Epidermal melanocyte (primary cell): Measurements from ENCODE around the gene KLF13.
A peak's percentile ranks its signal among the peaks of the same experiment; 100 is the strongest.
"Not testable (repeated sequence)": the region's sequence is repeated elsewhere in the genome, so short reads cannot be mapped to it uniquely, and the experiment has no call there.

Experiments
- DNase-seq: peaks from one replicate; pipeline ENCODE4 v3.0.0; 2011; ENCODE audit warnings: low spot score; ENCODE audit not compliant: insufficient read length

KLF13 gene

DNA sequence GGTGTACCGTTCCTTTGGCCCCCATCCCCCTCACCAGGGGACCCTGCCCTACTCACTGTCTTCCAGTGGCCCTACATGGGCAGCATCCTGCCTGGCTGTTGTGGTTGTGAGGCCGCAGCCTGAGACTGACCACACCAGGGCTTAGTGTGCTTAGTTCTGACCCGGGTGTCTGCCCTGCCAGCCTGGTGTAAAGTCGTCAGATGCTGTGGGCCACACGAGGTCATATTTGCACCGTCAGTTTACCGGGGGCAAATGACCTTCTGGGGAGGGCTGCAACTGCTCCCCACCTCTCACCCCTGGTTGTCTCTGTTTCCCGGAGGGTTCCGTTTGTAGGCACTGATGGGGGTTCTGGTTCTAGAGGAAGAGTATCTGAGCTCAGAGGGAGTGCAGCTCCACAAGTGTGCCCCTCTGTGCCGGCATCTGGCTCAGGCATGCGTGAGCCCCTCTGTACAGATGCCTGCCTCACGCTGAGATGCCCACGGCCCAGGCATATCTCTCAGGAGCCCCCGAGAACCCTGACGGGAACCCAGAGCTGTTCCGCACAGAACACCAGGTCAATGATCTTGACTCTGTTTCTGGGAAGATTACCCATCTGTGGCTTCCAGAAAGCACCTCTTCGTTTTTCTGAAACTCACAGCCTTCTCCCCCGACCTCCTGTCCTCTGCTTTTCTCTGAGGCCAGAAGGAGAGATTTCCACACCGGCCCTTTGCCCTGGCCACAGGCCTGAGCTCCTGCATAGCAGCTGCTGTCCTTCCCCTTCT, 19.2 kb downstream of the KLF13 start:
- no peak for DNase-seq

DNA sequence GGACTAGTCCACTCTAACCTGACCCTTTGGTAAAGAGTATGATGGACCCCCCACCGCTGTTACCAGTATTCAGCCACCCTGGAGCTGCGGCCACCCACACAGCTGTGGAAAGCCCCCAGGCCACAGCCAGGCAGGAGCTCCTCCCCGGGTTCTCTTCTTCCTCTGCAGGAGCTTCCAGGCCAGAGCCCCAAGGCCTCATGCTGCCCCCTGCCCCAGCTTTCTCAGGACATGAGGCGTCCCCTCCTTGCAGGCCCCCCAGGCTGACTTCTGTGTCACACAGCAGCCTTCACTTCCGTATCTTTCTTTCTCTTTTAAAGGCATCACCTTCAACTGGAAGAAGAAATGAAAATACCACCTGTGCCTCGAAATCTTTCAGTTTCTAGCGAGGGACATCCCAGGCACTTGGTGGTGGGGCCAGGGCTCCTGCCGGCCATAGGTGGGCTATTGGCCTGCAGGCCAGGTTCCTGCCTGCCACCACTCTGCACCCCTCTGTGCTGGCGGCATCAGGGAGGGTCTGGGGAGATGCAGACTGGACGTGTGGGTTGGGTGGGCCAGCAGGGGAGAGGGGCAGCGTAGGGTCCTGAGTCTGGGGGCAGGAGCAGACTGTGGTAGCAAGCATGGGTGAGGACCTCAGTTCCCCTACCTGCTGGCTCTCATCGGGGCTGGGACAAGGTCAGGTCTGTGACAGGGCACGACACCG, 19.9 kb downstream of the KLF13 start:
- no peak for DNase-seq

DNA sequence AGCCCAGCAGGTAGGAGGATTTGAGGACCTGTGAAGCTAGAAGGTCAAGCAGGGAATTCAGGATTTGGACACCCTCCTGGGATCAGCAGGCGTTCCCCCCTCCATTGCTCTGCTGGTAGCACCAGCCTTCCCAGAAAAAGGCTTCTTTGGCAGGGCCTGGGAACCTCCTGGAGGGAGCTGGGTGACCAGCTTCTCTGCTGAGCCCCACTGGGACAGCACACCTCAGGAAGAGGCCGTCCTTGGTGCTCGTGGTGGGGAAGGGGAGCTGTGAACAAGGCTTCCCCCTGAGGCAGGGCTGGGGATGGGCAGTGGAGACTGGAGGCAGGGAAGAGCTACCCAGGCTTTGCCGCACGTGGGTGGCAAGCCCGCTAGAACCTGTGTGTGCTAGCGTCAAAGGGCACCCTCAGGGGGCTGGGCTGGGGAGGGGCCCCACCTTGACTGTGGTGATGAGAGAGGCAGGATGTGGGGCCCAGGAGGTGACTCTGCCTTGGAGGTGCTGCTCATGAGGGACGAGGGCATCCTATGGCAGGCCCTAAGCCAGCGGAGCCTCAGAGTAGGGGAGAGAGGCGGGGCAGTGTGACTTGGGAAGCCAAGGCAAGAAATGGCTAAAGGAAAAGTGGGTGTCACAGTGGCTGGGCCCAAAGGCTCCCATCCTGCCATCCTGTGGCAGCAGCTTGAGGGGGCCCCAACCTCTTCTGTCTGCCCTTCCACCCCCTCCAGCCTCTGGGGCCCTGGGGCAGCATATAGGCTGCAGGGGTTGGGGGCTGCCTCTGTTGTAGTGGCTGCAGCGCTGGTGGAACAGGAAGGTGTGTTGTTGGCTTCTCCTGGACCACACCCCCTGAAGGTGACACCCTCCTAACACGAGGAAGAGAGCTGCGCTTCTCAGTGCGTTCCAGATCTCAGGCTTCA, 20.7 kb downstream of the KLF13 start:
- DNase-seq: no peak

DNA sequence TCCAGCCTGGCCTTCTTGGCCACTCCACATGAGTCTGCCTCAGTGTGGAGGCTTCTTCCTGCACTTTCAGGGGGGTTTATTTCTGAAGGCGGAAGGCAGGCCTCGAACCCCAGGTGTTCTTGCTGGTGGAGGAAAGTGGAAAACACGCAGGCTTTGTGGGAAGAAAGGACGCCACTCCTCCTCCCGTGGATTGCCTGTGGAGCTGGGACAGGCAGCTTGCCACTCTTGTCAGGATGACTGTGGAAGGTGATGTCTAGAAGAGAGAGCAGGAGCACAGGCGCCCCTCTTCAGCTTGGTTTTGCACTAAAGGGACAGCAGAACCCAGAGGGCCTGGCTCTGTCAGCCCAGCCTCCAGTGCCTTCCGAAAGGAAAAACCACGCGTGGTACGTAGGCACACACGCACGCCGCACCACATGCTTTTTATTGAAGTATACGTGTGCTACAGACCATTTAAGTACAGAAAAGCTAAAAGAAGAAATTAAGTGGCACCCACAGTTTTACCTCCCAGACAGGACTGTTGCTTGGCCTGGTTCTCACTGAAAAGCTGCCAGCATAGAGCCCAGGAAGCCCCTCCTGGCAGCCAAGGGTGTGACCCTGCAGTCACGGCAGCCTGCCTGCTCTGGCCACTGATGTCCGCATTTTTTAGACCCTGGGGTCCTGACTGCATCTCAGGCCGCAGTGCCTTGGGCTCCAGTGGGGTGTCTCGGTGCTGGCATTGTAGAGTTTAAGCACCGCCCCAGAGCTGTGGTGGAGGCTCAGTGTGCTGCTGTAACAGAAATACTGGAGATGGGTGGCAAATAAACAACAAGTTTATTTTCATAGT, 21.6 kb downstream of the KLF13 start:
- DNase-seq: no peak

DNA sequence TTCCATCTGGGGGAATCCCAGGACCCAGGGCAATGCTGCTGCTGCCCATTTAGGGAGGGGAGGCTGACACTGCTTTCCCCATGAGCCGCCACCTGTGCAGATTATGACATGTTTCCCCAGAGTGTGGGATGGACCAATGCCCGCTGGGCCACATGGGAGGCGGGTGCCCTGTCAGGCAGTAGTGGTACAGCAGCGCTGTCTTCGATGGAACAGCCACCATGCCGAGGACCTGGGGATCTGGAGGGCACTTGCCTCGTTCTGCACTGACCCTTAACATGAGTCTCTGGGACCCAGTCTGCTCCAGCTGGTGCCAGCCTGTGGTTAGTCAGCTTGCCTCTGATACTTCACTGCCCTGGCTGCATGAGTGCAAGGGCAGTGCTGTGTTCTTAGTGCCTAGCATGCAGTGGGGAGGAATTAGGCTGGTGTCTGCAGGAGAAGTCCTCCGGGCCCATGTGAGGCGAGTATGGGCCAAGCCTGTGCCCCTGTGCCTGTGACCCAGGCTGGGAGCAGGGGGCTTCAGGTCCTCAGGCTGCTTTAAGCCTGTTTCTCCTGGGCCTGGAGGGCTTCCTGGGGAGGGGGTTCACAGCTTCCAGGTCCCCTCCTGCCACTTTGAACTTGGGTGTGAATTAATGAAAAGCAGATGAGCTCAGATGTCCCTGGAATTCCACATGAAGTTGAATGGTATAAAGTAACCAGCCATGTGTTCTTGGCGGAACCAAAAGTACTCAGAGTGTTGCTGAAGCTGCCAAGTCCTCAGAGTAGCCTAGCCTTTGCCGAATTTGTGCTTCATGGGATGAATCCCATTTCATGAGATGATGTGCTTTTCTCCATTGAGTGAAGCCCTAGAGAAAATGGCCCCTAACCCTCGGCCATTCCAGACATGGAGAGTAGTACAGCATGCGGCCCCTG, 22.9 kb downstream of the KLF13 start:
- DNase-seq: no peak

DNA sequence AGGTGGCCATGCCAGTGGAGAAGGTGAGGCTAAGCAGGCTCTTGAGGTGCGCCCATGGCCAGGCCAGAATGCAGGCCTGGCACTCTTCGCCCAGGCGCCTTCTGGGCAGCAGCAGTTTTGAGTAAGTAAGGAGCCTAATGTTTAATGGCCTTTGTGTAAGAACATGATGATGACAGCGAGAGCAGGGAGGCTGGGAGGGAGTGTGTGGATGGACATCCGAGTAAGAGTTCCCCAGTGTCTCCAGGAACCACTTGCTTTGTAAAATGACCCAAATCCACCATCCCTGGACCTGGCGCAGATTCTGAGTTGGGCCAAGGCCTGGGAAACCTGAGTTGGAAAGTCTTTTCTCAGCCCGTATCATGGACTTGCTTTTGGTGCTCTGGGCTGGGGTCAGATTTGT, 24.1 kb downstream of the KLF13 start:
- DNase-seq: no peak

DNA sequence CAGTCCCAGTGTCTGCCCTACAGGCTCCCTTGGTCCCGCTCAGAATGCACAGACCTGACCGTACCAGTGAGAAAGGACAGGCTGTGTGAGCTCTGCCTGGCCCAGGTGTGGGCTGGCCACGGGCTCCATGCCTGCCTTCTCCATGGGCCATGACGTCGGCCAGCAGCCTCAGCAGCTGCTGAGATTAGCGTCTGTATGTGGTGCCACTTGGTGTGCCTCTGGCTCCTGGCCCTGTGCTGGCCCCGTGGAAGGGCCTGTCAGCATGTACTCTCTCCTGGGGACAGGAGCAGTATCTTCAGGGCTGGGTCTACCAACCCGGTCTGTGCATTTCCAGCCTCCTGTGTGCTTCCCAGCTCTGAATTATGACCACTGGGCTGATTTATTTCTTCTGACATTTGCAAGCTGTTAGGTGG, 25.7 kb downstream of the KLF13 start:
- no peak for DNase-seq

DNA sequence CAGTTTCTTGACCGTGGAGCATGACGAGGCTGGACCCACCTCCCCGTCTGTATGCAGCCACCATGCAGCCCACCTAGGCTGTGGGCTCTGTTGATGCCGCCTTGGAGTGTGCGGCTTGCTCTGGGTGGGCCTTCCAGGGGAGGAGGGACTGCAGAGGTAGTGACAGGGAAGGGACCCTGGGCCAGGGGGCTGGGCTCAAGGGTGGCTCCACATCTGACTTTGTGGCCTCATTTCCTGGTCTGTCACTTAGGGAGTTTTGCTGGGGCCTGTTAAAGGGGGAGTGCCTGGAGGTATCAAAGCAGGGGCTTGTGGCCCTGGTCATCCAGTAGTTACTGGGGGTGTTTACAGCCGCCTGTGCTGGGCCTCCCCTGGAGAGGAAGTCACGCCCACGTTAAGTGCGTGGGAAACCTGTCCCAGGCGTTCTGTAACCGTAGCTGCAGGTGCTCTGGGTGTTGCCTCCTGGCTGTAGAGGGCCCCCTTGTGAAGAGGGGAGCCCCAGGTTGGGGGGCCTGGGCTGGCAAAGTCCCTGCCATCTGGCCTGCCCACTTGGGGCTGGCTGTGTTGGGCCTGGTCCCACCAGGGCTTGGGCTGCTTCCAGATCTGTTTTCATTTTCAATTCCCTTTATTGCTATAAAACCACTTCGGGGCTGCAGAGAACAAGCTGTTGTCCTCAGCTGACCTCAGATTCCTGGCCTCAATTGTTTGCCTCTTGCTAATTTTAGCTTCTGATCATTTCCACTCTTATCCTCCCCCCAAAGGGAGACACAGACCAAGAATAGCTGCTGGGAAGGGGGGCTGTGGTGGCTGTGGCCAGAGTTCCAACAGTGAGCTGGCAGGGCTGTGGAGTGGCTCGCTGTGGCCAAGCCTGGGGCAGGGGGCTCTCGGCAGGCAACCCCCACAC, 26.5 kb downstream of the KLF13 start:
- DNase-seq: peak; percentile 97

DNA sequence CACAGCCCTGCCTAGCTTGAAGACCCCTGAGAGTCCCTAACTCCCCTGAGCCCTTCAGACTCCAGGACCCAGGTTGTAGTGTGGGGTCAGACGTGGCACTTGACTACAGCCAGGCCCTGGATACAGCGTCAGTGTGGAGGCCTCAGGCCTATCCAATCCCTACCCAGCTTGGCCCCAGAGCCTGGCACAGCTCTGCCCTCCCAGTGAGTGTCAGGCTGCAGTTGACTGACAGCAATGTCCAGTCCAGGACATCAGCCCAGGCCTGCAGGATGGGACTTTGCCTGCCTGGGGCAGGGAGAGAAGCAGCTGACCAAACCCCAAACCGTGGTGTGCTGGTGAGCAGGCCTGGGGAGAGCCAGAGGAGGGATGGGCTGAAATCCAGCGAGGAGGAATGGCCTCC, 27.3 kb downstream of the KLF13 start:
- peak; percentile 81 for DNase-seq

DNA sequence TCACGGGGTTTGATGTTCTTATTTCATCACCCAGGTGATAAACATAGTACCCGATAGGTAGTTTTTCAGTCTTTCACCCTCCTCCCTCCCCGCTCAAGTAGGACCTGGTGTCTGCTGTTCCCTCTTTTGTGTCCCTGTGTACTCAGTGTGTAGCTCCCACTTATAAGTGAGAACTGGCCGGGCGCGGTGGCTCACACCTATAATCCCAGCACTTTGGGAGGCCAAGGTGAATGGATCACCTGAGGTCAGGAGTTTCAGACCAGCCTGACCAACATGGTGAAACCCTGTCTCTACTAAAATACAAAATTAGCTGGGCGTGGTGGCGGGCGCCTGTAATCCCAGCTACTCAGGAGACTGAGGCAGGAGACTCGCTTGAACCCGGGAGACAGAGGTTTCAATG, 29.5 kb downstream of the KLF13 start:
- DNase-seq: not testable (repeated sequence)

DNA sequence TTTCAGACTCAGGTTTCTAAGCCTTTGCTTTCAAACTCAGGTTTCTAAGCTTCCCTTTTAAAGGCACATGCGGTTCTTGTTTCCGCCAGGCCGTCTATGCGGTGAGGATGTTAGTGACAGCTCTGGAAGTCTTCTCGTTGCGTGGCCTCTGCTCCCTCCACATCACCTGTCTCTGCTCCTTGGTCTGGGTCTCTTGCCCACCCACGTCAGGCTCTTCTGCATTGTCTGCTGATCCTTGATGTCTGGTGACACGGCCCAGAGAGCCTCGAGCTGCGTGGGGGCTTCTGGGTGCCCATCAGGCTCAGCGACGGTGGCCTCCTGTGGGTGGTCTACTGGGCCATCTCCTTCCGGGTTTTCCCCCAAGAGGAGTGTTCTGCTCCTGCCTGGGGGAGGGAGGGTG, 30.5 kb downstream of the KLF13 start:
- DNase-seq: no peak

DNA sequence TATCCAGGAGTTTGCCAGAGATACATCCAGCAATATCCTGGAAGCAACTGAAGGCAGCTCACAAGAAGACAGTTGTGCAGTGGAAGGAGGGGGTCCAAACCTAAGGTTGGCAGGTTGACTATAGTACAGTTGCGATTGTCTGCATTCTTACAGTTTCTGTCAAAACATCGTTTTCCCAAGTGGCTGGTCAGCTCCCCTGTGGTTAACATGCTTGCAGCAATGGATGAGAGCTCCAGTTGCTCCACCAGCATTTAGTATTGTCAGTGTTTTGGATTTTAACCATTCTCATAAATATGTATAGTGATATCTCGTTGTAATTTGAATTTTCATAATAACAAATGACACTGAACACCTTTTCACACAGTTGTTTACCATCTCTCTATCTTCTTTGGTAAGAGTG, 31.5 kb downstream of the KLF13 start:
- DNase-seq: no peak

DNA sequence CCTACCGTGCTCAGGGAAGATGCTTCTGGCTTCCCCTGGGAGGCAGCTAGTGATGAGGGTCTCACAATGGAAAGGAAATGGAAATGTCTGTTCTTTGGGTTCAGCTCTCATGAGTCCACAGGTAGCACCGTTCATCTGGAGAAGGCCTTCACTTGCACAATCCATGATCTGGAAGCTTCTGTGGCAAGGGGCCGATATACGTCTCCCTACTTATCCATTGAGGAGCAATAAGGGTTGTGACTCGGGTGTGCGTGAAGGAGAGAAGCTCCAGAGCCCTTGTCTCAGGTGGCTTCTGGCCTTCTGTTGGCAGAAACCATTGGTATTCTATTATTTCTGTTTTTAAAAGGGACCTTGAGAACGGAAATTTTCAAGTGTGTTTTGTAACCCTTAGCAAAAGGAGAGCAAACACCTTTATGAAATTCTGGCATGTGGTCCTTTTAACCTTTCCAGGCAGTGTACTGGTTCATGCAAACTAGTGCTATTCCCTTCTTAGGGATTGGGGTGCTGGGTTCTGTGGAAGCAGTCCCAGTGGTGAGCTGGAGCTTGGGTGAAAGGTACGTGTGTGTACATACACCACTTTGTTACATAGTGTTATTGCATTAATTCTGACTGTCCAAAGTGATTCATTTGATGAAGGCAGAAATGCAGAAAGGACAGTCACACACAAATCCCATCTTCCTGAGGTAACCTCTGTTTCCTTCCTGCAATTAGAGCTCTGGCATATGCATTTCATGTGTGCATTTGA, 32.5 kb downstream of the KLF13 start:
- no peak for DNase-seq

DNA sequence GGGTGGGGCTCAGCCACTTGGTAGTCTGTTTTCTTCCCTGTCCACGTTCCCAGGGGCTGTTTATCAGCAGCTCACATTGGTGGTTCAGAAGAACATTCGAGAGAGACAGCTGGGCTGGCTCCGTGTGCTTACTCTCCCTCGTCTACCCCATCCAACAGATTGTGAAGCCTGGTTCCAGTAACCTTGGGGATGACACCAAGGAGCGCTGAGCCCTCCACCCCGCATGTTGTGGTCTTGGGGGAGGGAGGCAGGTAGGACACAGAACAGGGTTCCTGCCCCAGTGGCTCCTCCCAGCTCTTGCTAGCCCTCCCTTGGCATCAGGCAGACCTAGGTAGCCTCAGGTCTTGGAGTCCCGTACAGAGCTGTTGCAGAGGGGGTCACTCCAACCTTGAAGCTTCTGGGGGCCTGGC, 33.1 kb downstream of the KLF13 start:
- no peak for DNase-seq

DNA sequence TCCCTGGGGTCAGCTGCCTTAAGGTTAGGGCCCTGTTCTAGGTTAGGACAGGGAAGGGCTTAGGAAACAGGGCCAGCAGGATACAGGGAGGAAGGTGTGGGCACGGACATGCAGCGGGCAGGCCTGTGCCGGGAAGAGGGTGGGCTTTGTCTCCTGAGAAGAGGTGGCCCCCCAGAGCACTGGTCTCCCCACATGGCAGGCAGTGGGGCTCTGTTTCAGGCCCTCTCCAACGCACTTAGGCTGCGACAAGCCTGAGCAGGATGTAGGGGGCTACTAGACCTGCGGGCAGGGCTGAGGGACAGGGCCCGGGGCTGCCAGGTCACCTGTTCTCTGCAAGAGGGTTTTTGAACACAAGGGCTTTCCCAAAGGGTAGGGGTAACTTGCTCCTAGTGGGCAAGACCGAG, 33.5 kb downstream of the KLF13 start:
- DNase-seq: no peak

DNA sequence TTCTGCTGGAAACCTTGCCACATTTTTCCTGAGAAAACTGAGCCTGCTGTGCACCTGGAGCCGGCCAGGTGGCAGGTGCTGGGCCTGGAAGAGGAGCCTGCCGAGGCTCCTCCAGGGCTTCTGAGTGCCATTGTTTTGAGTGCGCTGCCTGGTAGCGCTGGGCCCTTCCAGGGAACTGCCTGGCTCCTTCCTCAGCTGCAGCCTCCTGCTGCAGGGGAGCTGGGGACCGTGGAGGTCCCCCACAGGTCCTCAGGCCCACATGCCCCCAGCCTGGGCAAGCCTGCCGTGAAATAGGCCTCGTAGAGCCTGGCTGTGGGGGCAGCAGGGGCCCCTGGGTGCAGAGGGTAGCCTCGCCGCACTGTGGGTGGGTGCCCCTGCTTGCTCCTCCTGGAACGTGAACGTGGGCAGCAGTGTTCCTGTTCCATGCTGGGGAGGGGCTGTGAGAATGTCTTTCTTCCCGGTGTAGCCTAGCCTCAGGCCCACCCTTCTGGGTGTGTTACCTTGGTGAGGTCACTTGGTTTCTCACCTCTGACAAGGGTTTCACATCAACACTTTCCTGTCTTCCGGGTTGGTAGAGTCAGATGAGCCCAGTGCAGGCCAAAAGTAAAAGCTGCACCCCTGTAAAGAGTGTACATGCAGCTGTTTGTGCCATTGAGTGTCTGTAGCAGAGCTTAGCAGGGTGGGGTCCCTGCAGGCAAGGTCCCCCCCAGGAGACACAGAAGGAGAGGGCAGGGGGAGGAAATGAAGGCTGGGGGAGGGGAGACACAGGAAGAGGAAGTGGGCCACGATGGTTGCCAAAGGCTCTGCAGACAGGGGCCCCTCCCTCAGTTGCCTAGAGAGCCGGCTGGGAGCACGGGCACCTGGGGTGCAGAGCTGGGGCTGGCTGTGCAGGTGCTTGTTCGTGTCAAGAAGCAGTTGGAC, 34.5 kb downstream of the KLF13 start:
- no peak for DNase-seq

DNA sequence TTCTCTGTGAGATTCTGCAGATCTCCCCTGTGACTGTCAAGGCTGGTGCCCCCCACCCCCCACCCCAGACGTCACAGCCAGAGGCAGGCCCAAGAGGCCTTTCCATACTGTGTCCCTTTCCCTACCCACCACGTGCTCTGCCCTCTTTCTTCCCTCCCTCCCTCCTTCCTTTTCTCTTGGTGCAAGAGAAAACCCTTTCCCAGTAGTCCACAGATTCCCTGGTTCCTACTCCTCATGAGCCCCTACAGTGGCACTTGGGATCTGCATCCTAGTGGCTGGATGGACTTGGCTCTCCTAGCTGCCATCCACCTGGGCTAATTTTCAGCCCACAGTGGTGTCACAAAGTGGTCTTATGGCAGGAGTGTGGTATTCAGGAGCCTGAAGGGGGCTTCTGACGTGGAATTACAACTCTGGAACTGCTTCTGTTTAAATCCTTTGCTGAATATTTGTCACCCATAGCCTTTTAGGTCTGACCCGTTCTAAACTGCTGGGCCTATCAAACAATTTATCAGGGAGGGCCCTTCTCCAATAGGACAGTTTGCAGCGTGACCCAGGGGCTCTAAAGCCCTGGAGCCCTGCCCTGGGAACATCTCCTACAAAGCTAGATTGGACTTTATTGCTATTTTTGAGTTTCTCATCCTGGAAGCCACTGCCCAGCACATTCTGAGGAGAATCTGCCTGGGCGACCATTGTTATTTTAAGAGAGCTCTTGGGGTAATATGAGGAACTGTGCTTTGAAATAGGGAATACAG, 35.3 kb downstream of the KLF13 start:
- no peak for DNase-seq
